Trophoblast cell (in vitro differentiated cells and primary cell): ENCODE measurements around the gene MYO7B.

Experiments
- DNase-seq, 2 donors: peaks; one replicate each; pipeline ENCODE4 v3.0.0-alpha.2; 2016
- H2AFZ ChIP-seq: 2 replicates; pipeline ENCODE4 v1.6.1; 2013; ENCODE audit warnings: low read length, moderate library complexity, mild to moderate bottlenecking; ENCODE audit not compliant: insufficient read depth, poor library complexity
- H2AK5ac ChIP-seq: 2 replicates; pipeline ENCODE4 v1.6.1; 2013; ENCODE audit warnings: mild to moderate bottlenecking, low read length
- H2BK120ac ChIP-seq: 2 replicates; pipeline ENCODE4 v1.6.1; 2013; ENCODE audit warnings: low read length, mild to moderate bottlenecking, moderate library complexity; ENCODE audit not compliant: insufficient read depth, poor library complexity
- H2BK12ac ChIP-seq: 2 replicates; pipeline ENCODE4 v1.6.1; 2013; ENCODE audit warnings: mild to moderate bottlenecking, low read length, moderate library complexity
- H2BK5ac ChIP-seq: 2 replicates; pipeline ENCODE4 v1.6.1; 2013; ENCODE audit warnings: low read length, low read depth, moderate library complexity, mild to moderate bottlenecking; ENCODE audit not compliant: poor library complexity
- H3K14ac ChIP-seq: 2 replicates; pipeline ENCODE4 v1.6.1; 2013; ENCODE audit warnings: mild to moderate bottlenecking, low read length
- H3K18ac ChIP-seq: 2 replicates; pipeline ENCODE4 v1.6.1; 2013; ENCODE audit warnings: mild to moderate bottlenecking, low read length
- H3K23ac ChIP-seq: 2 replicates; pipeline ENCODE4 v1.6.1; 2013; ENCODE audit warnings: low read length
- H3K27ac ChIP-seq: 2 replicates; pipeline ENCODE4 v1.5.1; 2013; ENCODE audit warnings: low read depth, mild to moderate bottlenecking, inconsistent platforms, low read length, moderate library complexity
- H3K27me3 ChIP-seq: 2 replicates; pipeline ENCODE4 v1.6.1; 2013; ENCODE audit warnings: inconsistent platforms, mild to moderate bottlenecking, low read length, moderate library complexity; ENCODE audit not compliant: insufficient read depth
- H3K36me3 ChIP-seq, 2 experiments: 1 replicate in 1 of 2; 2 replicates in 1 of 2; pipeline ENCODE4 v1.6.1; 2013; ENCODE audit warnings: low read length in 2 of 2, mild to moderate bottlenecking in 2 of 2, moderate library complexity in 1 of 2; ENCODE audit not compliant: insufficient read depth in 2 of 2, control insufficient read depth in 1 of 2
- H3K4ac ChIP-seq: 2 replicates; pipeline ENCODE4 v1.6.1; 2013; ENCODE audit warnings: low read depth, mild to moderate bottlenecking, low read length, moderate library complexity
- H3K4me1 ChIP-seq, 2 experiments: 1 replicate in 1 of 2; 2 replicates in 1 of 2; pipeline ENCODE4 v1.6.1; 2013; ENCODE audit warnings: low read length in 2 of 2, mild to moderate bottlenecking in 2 of 2, moderate library complexity in 1 of 2; ENCODE audit not compliant: insufficient read depth in 2 of 2, control insufficient read depth in 1 of 2
- H3K4me2 ChIP-seq: 2 replicates; pipeline ENCODE4 v1.6.1; 2013; ENCODE audit warnings: inconsistent platforms, mild to moderate bottlenecking, low read length, moderate library complexity
- H3K4me3 ChIP-seq: 2 replicates; pipeline ENCODE4 v1.5.1; 2013; ENCODE audit warnings: mild to moderate bottlenecking, low read depth, low read length, inconsistent platforms
- H3K79me1 ChIP-seq: one replicate; pipeline ENCODE4 v1.6.1; 2013; ENCODE audit warnings: low read length
- H3K79me2 ChIP-seq: 2 replicates; pipeline ENCODE4 v1.6.1; 2013; ENCODE audit warnings: low read length, mild to moderate bottlenecking; ENCODE audit not compliant: control insufficient read depth, insufficient read depth, poor library complexity
- H3K9ac ChIP-seq: 2 replicates; pipeline ENCODE4 v1.6.1; 2013; ENCODE audit warnings: mild to moderate bottlenecking, low read length
- H3K9me3 ChIP-seq: 2 replicates; pipeline ENCODE4 v1.6.1; 2013; ENCODE audit warnings: low read depth, mild to moderate bottlenecking, control low read depth, inconsistent platforms, low read length; ENCODE audit not compliant: insufficient read depth
- H4K12ac ChIP-seq: 2 replicates; pipeline ENCODE4 v1.6.1; 2013; ENCODE audit warnings: low read depth, mild to moderate bottlenecking, low read length, moderate library complexity
- H4K8ac ChIP-seq: 2 replicates; pipeline ENCODE4 v1.6.1; 2013; ENCODE audit warnings: low read depth, mild to moderate bottlenecking, low read length, moderate library complexity
- H4K91ac ChIP-seq: one replicate; pipeline ENCODE4 v1.6.1; 2013; ENCODE audit warnings: low read depth, mild to moderate bottlenecking, low read length, moderate library complexity
- WGBS: extraction: QIAGEN DNeasy Blood & Tissue Kit; methylation state at CpG from one replicate; pipeline ENCODE4 v1.1.7; 2013; ENCODE audit warnings: missing lambda C conversion rate; ENCODE audit not compliant: insufficient read length, insufficient coverage; ENCODE audit errors: extremely low coverage; 5-methylcytosine and 5-hydroxymethylcytosine counted together

Gene MYO7B

DNA sequence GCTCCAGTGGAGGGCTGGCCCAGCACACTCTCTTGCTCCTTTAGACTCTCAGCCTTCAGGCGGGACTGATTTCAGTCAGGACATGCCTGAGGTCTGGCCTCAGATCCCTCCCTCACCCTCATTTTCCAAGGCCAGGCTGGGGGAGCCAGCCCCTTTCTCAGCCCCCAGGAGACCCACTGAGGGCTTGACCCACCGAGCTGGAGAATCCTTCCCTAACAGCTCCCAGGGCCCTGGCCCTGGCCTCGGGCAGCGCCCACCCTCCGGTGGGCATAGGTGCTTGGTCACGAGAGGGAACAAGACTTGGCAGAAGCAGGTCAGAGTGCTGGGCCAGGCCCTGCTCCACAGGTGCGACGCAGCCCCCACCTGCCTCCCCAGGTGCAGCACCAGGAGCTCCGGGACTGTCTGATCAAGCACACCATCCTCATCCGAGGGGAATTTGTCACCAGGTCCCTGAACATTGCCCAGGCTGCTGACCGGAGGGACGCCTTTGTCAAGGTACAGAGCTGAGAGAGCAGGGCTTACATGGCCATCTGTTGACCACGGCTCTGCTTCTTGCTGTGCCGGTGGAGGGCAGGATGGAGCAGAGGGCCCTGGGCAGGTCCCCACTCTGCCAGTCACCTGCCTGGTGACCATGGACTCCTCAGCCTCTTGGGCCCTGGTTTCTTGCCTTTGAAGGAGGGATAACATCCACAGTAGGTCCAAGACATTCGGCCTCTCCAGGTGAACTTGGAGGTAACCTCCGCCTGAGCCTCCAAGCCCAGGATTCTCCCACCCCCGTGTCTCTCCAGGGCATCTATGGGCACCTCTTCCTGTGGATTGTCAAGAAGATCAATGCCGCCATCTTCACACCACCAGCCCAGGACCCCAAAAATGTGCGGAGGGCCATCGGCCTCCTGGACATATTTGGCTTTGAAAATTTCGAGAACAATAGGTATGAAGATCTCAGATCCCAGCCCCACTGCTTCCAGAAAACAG, 46.3 kb downstream of the MYO7B start:
- Histone ChIP-seq H4K12ac (no peak overlapping the region), H3K79me2 (no peaks in the 10 kb centered on the region), H3K79me1 (no peaks in the 10 kb centered on the region), H3K14ac (no peak overlapping the region), H3K27ac (no peak overlapping the region), H4K91ac (no peak overlapping the region), H2AK5ac (no peak overlapping the region), H3K23ac (no peak overlapping the region), H2BK5ac (no peak overlapping the region), H3K36me3 (no peaks in the 10 kb centered on the region), H3K18ac (no peak overlapping the region), H2AFZ (no peak overlapping the region), H2BK120ac (no peak overlapping the region), H3K27me3 (no peaks in the 10 kb centered on the region), H3K4ac (no peak overlapping the region), H3K4me1 (no peaks in the 10 kb centered on the region), H3K9ac (no peak overlapping the region), H3K4me2 (no peak overlapping the region), H4K8ac (no peak overlapping the region), H3K4me3 (no peak overlapping the region), H2BK12ac (no peak overlapping the region), H3K9me3 (peaks cover 1% of the 10 kb centered on the region)
- no peak for DNase-seq
- WGBS = no CpG with 5 or more reads among the region's 21 CpGs

DNA sequence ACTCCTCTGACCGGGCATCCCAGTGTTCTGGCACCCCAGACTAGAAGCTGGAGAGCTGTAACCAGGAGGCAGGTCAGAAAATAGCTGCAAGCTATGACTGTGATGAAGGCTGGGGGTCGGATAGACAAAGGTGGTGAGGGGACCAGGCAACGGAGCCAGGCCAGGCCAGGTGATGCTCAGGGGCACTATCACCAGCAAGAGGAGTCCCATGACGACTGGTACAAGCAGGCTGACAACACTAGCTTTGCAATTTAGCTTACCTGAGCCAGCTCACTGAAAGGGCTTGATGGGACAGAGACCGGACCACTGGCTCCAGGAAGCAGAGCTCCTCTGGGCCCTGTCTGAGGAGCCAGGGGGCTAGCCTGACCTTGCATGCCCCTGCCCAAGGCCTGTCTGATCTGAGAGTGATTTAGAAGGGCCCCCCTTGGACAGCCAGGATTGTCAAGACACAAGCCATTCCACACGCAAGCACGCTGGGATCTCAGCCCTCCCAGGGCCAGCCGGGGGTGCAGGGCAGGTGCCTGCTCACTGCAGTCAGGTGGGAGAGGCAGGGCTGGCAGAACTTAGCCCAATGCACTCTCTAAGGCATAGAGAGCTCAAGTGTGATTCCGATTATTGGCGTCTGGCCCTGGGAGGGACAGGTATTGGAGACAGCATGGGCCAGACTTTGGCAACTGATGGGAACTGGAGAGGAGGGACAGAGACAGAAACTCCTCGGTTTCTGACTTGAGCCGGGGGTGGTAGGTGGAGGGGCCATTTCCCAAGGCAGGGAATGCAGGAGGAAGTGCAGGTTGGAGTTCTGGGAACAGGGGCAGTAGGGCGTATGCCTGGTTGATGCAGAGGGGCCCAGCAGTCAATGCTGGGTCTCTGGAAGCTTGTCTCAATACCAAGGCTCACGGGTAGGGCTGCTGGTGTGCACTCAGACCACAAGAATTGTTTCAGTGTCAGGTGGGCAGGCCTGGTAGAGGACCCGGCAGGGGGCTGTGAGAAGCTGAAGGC, 47.7 kb downstream of the MYO7B start:
- Histone ChIP-seq H4K8ac (no peak overlapping the region), H3K14ac (no peak overlapping the region), H4K12ac (no peak overlapping the region), H3K4ac (no peak overlapping the region), H3K36me3 (no peaks in the 10 kb centered on the region), H3K4me3 (no peak overlapping the region), H3K79me2 (no peaks in the 10 kb centered on the region), H3K9me3 (peaks cover 4% of the 10 kb centered on the region), H2BK120ac (no peak overlapping the region), H2AFZ (no peak overlapping the region), H3K4me1 (no peaks in the 10 kb centered on the region), H3K4me2 (no peak overlapping the region), H3K27ac (no peak overlapping the region), H3K27me3 (no peaks in the 10 kb centered on the region), H3K23ac (no peak overlapping the region), H3K79me1 (no peaks in the 10 kb centered on the region), H2BK5ac (no peak overlapping the region), H4K91ac (no peak overlapping the region), H3K18ac (no peak overlapping the region), H2BK12ac (no peak overlapping the region), H3K9ac (no peak overlapping the region), H2AK5ac (no peak overlapping the region)
- no CpG with 5 or more reads among the region's 15 CpGs for WGBS
- DNase-seq = no peak

DNA sequence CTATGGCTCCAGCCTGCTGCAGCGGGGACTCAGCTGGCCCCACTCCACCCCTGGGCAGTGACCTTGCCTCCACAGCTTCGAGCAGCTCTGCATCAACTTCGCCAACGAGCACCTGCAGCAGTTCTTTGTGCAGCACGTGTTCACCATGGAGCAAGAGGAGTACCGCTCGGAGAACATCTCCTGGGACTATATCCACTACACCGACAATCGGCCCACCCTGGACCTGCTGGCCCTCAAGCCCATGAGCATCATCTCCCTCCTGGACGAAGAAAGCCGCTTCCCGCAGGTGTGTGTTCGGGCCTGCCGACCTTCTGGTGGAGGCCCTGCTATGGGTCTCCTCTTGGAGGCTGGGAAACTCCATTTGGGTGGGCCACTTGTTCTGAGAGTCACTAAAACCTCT, 48.6 kb downstream of the MYO7B start:
- Histone ChIP-seq H4K8ac (no peak overlapping the region), H2AFZ (no peak overlapping the region), H3K4ac (no peak overlapping the region), H3K79me1 (no peaks in the 10 kb centered on the region), H3K4me3 (no peak overlapping the region), H3K18ac (no peak overlapping the region), H3K4me1 (no peaks in the 10 kb centered on the region), H2BK12ac (no peak overlapping the region), H2AK5ac (no peak overlapping the region), H3K36me3 (no peaks in the 10 kb centered on the region), H3K9ac (no peak overlapping the region), H3K27me3 (no peaks in the 10 kb centered on the region), H3K4me2 (no peak overlapping the region), H3K9me3 (peaks cover 4% of the 10 kb centered on the region), H3K23ac (no peak overlapping the region), H4K12ac (no peak overlapping the region), H3K14ac (no peak overlapping the region), H2BK5ac (no peak overlapping the region), H4K91ac (no peak overlapping the region), H3K79me2 (no peaks in the 10 kb centered on the region), H2BK120ac (no peak overlapping the region), H3K27ac (no peak overlapping the region)
- no peak for DNase-seq
- no CpG with 5 or more reads among the region's 14 CpGs for WGBS

DNA sequence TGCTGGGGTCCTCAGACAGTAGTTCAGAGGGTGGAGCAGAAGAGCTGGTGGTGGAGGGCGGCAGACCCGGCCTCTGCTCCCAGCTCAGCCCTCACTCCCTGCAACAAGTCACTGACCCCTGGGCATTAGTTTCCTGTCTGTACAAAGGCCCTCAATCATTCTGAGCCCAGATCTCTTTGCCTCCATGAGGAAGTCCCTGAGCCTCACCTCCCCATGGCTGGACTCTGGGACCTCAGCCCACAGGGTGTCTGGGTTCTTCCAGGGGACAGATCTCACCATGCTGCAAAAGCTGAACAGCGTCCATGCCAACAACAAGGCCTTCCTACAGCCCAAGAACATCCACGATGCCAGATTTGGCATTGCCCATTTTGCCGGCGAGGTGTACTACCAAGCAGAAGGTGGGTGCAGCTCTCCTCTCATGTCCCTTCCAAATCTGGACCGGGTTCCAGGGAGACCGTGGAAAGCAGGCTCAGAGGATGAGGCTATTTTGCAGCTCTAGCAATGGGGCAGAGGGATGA, 49.1 kb downstream of the MYO7B start:
- Histone ChIP-seq H4K8ac (no peak overlapping the region), H2BK12ac (no peak overlapping the region), H3K4me2 (no peak overlapping the region), H3K4me1 (no peaks in the 10 kb centered on the region), H4K12ac (no peak overlapping the region), H3K4ac (no peak overlapping the region), H3K9me3 (peaks cover 5% of the 10 kb centered on the region), H3K79me2 (no peaks in the 10 kb centered on the region), H4K91ac (no peak overlapping the region), H2BK5ac (no peak overlapping the region), H3K23ac (no peak overlapping the region), H3K27me3 (no peaks in the 10 kb centered on the region), H3K9ac (no peak overlapping the region), H3K4me3 (no peak overlapping the region), H3K27ac (no peak overlapping the region), H3K14ac (no peak overlapping the region), H2AK5ac (no peak overlapping the region), H3K79me1 (no peaks in the 10 kb centered on the region), H2BK120ac (no peak overlapping the region), H3K36me3 (no peaks in the 10 kb centered on the region), H2AFZ (no peak overlapping the region), H3K18ac (no peak overlapping the region)
- DNase-seq = no peak
- WGBS = no CpG with 5 or more reads among the region's 8 CpGs
